HG03460 (cell line): ENCODE measurements around the gene EFCAB6.

Experiments used
- ATAC-seq: cut with Tn5 transposase; IDR thresholded peaks from one replicate; pipeline ENCODE4 v1.9.1; 2021; ENCODE audit not compliant: unreplicated experiment

Gene EFCAB6

GRCh38 chr22:43818981-43819380 lies 6.9 kb upstream of the EFCAB6 start:
- no peak for ATAC-seq

GRCh38 chr22:43817402-43817801 lies 5.3 kb upstream of the EFCAB6 start:
- no peak for ATAC-seq

GRCh38 chr22:43814264-43814663 lies 2.2 kb upstream of the EFCAB6 start:
- no peak for ATAC-seq

GRCh38 chr22:43812890-43813289 lies 785 bp upstream of the EFCAB6 start:
- no peak for ATAC-seq

GRCh38 chr22:43811777-43812148 lies 342 bp downstream of the EFCAB6 start:
- peak; percentile 16 for ATAC-seq

- ATAC-seq, result no peak
Measured at GRCh38 chr22:43802897-43803495, 9.1 kb downstream of the EFCAB6 start.

GRCh38 chr22:43800970-43801369 lies 11.1 kb downstream of the EFCAB6 start:
- ATAC-seq, result no peak

- no peak for ATAC-seq
Measured at GRCh38 chr22:43798492-43798891, 13.6 kb downstream of the EFCAB6 start.

- no peak for ATAC-seq
Measured at GRCh38 chr22:43796567-43796966, 15.5 kb downstream of the EFCAB6 start.

GRCh38 chr22:43795320-43795719 lies 16.8 kb downstream of the EFCAB6 start:
- no peak for ATAC-seq

- no peak for ATAC-seq
Measured at GRCh38 chr22:43792905-43793304, 19.2 kb downstream of the EFCAB6 start.

GRCh38 chr22:43789452-43789851 lies 22.7 kb downstream of the EFCAB6 start:
- no peak for ATAC-seq

- no peak for ATAC-seq
Measured at GRCh38 chr22:43783777-43784176, 28.3 kb downstream of the EFCAB6 start.

- ATAC-seq, result no peak
Measured at GRCh38 chr22:43782448-43782847, 29.7 kb downstream of the EFCAB6 start.

GRCh38 chr22:43777286-43777685 lies 34.8 kb downstream of the EFCAB6 start:
- no peak for ATAC-seq

GRCh38 chr22:43776081-43776670 lies 35.9 kb downstream of the EFCAB6 start:
- no peak for ATAC-seq

- ATAC-seq, result no peak
Measured at GRCh38 chr22:43774318-43774915, 37.7 kb downstream of the EFCAB6 start.

- ATAC-seq, result no peak
Measured at GRCh38 chr22:43772831-43773230, 39.3 kb downstream of the EFCAB6 start.

- ATAC-seq, result no peak
Measured at GRCh38 chr22:43755452-43755851, 56.7 kb downstream of the EFCAB6 start.

GRCh38 chr22:43755011-43755410 lies 57.1 kb downstream of the EFCAB6 start:
- ATAC-seq, result no peak

- ATAC-seq, result no peak
Measured at GRCh38 chr22:43754176-43754575, 57.9 kb downstream of the EFCAB6 start.

- ATAC-seq, result no peak
Measured at GRCh38 chr22:43753688-43754087, 58.4 kb downstream of the EFCAB6 start.

GRCh38 chr22:43750751-43751150 lies 61.4 kb downstream of the EFCAB6 start:
- no peak for ATAC-seq
